K562 (cell line): ENCODE measurements around the gene SLC26A8. TPM values are rescaled to one million over a fixed set of nuclear protein-coding genes. Genes with fewer than 3 reads are reported as not detected.

Experiments
- REST ChIP-seq, 2 experiments: fragments of 450-650 bp; formaldehyde crosslinking in 1 of 2; IDR thresholded peaks; 2 replicates each; pipeline versions ENCODE4 v1.4.0 to v1.6.1; 2014 to 2020; ENCODE audit warnings: mild to moderate bottlenecking in 2 of 2, borderline replicate concordance in 1 of 2, low read depth in 1 of 2
- ZNF785 ChIP-seq: fragments of 250-450 bp; sonication (Bioruptor Pico); IDR thresholded peaks from 2 replicates; pipeline ENCODE4 v1.4.0; 2020; ENCODE audit warnings: mild to moderate bottlenecking
- polyA plus RNA-seq, 8 experiments: library from polyadenylated mRNA; depleted of rRNA in 4 of 8; stranded (reverse) in 5 of 8; unstranded in 3 of 8; fragments of >200 nt; fragmentation: Nextera tagmentation in 2 of 8; fragmentation: Illumina TruSeq in 1 of 8; extraction: Ambion mirVana in 2 of 8; extraction: Trizol in 1 of 8; gene quantifications; 2 replicates each; pipeline versions ENCODE4 v1.2.1 to v1.2.3, GENCODE V29; 2011 to 2014; ENCODE audit warnings: inconsistent platforms in 1 of 8, missing spikeins in 1 of 8
- total RNA-seq, 7 experiments: library from RNA; depleted of rRNA in 6 of 7; stranded (reverse); fragments of >200 nt in 6 of 7; fragmentation: Illumina TruSeq in 2 of 7; extraction: Trizol in 2 of 7; gene quantifications; 2 replicates each; pipeline versions ENCODE4 v1.2.1 to v1.2.3, GENCODE V29; 2011 to 2021; ENCODE audit warnings: low replicate concordance in 1 of 7

SLC26A8 gene
- total and polyA plus RNA-seq, 9 of the 15 experiments (the other 6 are each of a cell fraction or from before 2014, with no cell fraction given) = not detected

DNA sequence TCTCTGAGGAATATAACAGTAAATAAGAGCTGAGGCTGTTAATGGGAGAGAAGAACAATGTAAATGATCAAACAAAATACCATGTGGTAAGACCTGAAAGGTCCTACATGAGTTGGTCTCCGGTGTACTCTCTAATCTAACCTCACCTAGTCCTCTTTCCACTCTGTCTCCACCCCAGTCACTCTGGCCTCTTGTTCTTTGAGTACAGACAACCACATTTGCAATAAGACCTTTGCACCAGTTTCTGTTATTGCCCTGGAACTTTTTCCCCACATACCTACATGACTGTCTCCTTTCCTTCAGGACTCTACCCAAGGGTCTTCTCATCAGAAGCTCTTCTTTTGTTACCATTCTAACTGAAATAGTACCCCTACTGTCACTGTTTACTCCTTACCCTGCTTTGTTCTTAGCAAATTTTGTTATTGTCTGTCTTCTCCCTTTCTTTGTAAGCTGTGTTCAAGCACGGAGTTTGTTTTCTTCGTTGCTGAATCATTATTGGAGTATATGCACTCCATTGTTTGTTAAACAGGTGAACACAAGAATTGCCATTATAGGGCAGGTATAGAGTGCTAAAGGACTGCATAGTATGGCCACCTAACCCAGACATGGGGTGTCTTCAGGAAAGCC lies 40.4 kb upstream of the SLC26A8 start (continued):
- TF ChIP-seq REST (IDR thresholded peaks at IDR 0.05; ENCODE audit: borderline replicate concordance) (no peak), REST (CRISPR knock-in tag; IDR thresholded peaks at IDR 0.05; ENCODE audit: low read depth) (no peak), ZNF785 (CRISPR knock-in tag) (no peak)
- TF ChIP-seq, all 486 proteins: peak for 0
